Ishikawa (cell line): ENCODE results near the gene CACNG7.

ENCODE experiments used
- CEBPB ChIP-seq: IDR thresholded peaks from 2 replicates; pipeline ENCODE4 v1.6.1; 2012
- CREB1 ChIP-seq: IDR thresholded peaks from 2 replicates; pipeline ENCODE4 v1.6.1; 2012; ENCODE audit warnings: low read depth
- EGR1 ChIP-seq: IDR thresholded peaks from 2 replicates; pipeline ENCODE4 v1.6.1; 2012
- EP300 ChIP-seq: IDR thresholded peaks from 2 replicates; pipeline ENCODE4 v1.6.1; 2012; ENCODE audit warnings: borderline replicate concordance
- FOXM1 ChIP-seq: IDR thresholded peaks from 2 replicates; pipeline ENCODE4 v1.6.1; 2012; ENCODE audit warnings: low read depth, borderline replicate concordance
- MAX ChIP-seq: IDR thresholded peaks from 2 replicates; pipeline ENCODE4 v1.6.1; 2012
- NFIC ChIP-seq: IDR thresholded peaks from 2 replicates; pipeline ENCODE4 v1.6.1; 2012
- RAD21 ChIP-seq: IDR thresholded peaks from 2 replicates; pipeline ENCODE4 v1.6.1; 2012; ENCODE audit warnings: low read depth
- TAF1 ChIP-seq: IDR thresholded peaks from 2 replicates; pipeline ENCODE4 v1.6.1; 2012; ENCODE audit warnings: low read depth, mild to moderate bottlenecking
- TCF12 ChIP-seq: IDR thresholded peaks from 2 replicates; pipeline ENCODE4 v1.6.1; 2012; ENCODE audit warnings: low read depth
- TEAD4 ChIP-seq: IDR thresholded peaks from 2 replicates; pipeline ENCODE4 v1.6.1; 2012
- YY1 ChIP-seq: IDR thresholded peaks from 2 replicates; pipeline ENCODE4 v1.6.1; 2012; ENCODE audit warnings: low read depth
- ZBTB7A ChIP-seq: IDR thresholded peaks from 2 replicates; pipeline ENCODE4 v1.6.1; 2012; ENCODE audit warnings: low read depth
- TF ChIP-seq, protein P1 (sequence below): IDR thresholded peaks from 2 replicates; pipeline ENCODE4 v1.6.1; 2012; ENCODE audit warnings: low read depth, mild to moderate bottlenecking
- TF ChIP-seq, protein P2 (sequence below): IDR thresholded peaks from 2 replicates; pipeline ENCODE4 v1.6.1; 2012

CACNG7 gene

GRCh38 chr19:53947624-53948023, 38.5 kb downstream of the CACNG7 start:
- TF ChIP-seq RAD21, result no peak
- TF ChIP-seq CEBPB, result no peak
- no peak for TF ChIP-seq CREB1
- TF ChIP-seq, protein P1, sequence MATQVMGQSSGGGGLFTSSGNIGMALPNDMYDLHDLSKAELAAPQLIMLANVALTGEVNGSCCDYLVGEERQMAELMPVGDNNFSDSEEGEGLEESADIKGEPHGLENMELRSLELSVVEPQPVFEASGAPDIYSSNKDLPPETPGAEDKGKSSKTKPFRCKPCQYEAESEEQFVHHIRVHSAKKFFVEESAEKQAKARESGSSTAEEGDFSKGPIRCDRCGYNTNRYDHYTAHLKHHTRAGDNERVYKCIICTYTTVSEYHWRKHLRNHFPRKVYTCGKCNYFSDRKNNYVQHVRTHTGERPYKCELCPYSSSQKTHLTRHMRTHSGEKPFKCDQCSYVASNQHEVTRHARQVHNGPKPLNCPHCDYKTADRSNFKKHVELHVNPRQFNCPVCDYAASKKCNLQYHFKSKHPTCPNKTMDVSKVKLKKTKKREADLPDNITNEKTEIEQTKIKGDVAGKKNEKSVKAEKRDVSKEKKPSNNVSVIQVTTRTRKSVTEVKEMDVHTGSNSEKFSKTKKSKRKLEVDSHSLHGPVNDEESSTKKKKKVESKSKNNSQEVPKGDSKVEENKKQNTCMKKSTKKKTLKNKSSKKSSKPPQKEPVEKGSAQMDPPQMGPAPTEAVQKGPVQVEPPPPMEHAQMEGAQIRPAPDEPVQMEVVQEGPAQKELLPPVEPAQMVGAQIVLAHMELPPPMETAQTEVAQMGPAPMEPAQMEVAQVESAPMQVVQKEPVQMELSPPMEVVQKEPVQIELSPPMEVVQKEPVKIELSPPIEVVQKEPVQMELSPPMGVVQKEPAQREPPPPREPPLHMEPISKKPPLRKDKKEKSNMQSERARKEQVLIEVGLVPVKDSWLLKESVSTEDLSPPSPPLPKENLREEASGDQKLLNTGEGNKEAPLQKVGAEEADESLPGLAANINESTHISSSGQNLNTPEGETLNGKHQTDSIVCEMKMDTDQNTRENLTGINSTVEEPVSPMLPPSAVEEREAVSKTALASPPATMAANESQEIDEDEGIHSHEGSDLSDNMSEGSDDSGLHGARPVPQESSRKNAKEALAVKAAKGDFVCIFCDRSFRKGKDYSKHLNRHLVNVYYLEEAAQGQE, result no peak
- TF ChIP-seq ZBTB7A, result no peak
- no peak for TF ChIP-seq MAX
- TF ChIP-seq, protein P2, sequence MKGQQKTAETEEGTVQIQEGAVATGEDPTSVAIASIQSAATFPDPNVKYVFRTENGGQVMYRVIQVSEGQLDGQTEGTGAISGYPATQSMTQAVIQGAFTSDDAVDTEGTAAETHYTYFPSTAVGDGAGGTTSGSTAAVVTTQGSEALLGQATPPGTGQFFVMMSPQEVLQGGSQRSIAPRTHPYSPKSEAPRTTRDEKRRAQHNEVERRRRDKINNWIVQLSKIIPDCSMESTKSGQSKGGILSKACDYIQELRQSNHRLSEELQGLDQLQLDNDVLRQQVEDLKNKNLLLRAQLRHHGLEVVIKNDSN, result no peak
- TF ChIP-seq TAF1, result no peak
- no peak for TF ChIP-seq YY1
- TF ChIP-seq TCF12, result no peak
- TF ChIP-seq EP300, result no peak

- TF ChIP-seq TEAD4 (no peak), EGR1 (no peak), YY1 (no peak), EP300 (no peak), TAF1 (no peak), CREB1 (no peak), TCF12 (no peak), CEBPB (no peak), NFIC (no peak), RAD21 (no peak), MAX (no peak)
- TF ChIP-seq, protein P1, result no peak
- TF ChIP-seq, protein P2, result no peak
Measured at GRCh38 chr19:53951436-53951835, 42.4 kb downstream of the CACNG7 start.

DNA sequence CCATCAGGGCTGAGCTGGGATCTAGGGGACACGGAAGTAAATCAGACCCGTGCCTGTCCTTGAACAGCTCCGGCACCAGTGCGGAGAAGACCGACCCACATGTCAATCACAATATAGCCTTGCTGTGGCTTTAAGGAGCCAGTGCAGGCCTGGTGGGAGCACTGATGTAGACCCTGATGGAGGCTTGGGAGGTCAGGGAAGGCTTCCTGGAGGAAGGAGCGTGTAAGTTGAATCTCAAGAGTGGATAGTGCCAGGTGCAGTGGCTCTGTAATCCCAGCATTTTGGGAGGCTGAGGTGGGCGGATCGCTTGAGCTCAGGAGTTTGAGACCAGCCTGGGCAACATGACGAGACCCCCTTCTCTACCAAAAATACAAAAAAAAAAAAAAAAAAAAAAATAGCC, 42.9 kb downstream of the CACNG7 start:
- TF ChIP-seq, protein P2, result no peak
- TF ChIP-seq TAF1 (no peak), TCF12 (no peak), TEAD4 (no peak), FOXM1 (no peak), RAD21 (no peak), MAX (no peak), CEBPB (no peak), EP300 (no peak), ZBTB7A (no peak), EGR1 (no peak), NFIC (no peak), YY1 (no peak), CREB1 (no peak)
- TF ChIP-seq, protein P1, result no peak

DNA sequence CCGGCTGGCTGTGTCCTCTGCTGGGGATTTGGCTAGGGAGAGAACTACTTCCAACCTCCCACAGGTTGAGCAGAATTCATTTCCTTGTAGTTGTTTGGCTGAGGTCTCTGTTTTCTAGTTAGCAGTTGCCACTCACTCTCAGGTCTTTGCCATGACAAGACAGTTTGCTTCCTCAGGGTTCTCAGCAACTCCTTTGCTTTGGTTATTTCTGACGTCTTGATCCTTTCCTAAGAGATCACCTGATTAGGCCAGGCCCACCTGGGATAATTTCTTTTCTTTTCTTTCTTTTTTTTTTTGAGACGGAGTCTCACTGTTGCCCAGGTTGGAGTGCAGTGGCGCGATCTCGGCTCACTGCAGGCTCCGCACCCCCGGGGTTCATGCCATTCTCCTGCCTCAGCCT, 44.3 kb downstream of the CACNG7 start:
- TF ChIP-seq CREB1, result no peak
